Tibial nerve (tissue), 3 donors: ENCODE data around the gene PGC.

ENCODE experiments used
- POLR2A ChIP-seq, 2 donors: fragments of 450-650 bp; IDR thresholded peaks; one replicate each; pipeline ENCODE4 v1.6.1; 2017; ENCODE audit warnings: antibody characterized with exemption in 2 of 2, mild to moderate bottlenecking in 2 of 2, moderate library complexity in 2 of 2
- TF ChIP-seq, protein P1 (sequence below), 5 experiments: fragments of 200-600 bp in 3 of 5; fragments of 450-650 bp in 2 of 5; sonication (generic) in 3 of 5; IDR thresholded peaks; one replicate each; pipeline ENCODE4 v1.5.1; 2016 to 2019; ENCODE audit warnings: antibody characterized with exemption in 5 of 5, mild to moderate bottlenecking in 3 of 5, moderate library complexity in 2 of 5

DNA sequence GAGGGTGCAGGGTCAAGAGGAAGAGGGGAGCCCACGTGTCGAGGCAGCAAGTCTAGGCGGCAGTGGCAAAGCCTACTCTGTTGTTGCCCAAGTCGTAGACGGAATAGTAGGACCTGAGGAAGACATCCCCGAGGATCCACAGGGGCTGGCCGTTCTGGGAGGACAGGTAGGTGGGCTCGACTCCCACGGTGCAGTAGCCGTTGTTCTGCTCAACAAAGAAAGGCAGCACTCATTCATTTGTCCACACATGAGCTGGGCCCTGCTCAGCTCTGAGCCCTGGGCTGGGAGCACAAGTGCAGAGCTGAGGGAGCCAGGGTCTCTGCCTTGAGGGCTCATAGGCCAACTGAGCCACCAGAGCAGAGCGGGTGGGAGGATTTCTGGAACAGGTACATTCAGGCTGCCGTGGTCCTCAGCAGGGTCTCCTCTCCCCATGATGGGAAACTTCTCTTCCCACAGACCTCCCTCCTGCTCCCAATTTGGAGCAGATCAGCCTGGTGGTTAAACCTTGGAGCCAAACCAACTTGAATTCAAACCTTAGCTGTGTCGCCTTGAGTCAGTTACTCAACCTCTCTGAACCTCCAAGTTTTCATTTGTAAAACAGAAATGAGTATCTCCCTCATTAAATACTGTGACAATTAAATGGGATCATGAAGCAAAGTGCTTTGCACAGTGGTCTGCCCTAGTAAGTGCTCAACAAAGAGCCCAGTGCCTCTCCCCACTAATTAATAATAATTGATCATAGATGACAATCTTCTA, 10.2 kb downstream of the PGC start:
- TF ChIP-seq, protein P1, sequence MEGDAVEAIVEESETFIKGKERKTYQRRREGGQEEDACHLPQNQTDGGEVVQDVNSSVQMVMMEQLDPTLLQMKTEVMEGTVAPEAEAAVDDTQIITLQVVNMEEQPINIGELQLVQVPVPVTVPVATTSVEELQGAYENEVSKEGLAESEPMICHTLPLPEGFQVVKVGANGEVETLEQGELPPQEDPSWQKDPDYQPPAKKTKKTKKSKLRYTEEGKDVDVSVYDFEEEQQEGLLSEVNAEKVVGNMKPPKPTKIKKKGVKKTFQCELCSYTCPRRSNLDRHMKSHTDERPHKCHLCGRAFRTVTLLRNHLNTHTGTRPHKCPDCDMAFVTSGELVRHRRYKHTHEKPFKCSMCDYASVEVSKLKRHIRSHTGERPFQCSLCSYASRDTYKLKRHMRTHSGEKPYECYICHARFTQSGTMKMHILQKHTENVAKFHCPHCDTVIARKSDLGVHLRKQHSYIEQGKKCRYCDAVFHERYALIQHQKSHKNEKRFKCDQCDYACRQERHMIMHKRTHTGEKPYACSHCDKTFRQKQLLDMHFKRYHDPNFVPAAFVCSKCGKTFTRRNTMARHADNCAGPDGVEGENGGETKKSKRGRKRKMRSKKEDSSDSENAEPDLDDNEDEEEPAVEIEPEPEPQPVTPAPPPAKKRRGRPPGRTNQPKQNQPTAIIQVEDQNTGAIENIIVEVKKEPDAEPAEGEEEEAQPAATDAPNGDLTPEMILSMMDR (IDR thresholded peaks at IDR 0.05) = no peak
- no peak for TF ChIP-seq POLR2A (IDR thresholded peaks at IDR 0.05)
